Measurements from ENCODE around the gene STUB1.

The STUB1 gene

GRCh38 chr16:692356-693108 is 12.3 kb downstream of the STUB1 start:
- H3K4me3 ChIP-seq (replicated peaks; ENCODE audit: low read depth, low read length), result no peak overlapping the region
- TF ChIP-seq CTCF (IDR thresholded peaks at IDR 0.05; ENCODE audit: low read length, missing control alignments), result no peak
- DNase-seq (ENCODE audit: low read depth), result no peak

- DNase-seq (ENCODE audit: low read depth), result no peak
- TF ChIP-seq CTCF (IDR thresholded peaks at IDR 0.05; ENCODE audit: low read length, missing control alignments), result no peak
- no peak overlapping the region for H3K4me3 ChIP-seq (replicated peaks; ENCODE audit: low read depth, low read length)
Observed at GRCh38 chr16:693364-693763, 13.2 kb downstream of the STUB1 start.

GRCh38 chr16:693766-694165 is 13.6 kb downstream of the STUB1 start:
- no peak for TF ChIP-seq CTCF (IDR thresholded peaks at IDR 0.05; ENCODE audit: low read length, missing control alignments)
- no peak overlapping the region for H3K4me3 ChIP-seq (replicated peaks; ENCODE audit: low read depth, low read length)
- DNase-seq (ENCODE audit: low read depth), result no peak

GRCh38 chr16:694187-694862 is 14.1 kb downstream of the STUB1 start:
- H3K4me3 ChIP-seq (replicated peaks; ENCODE audit: low read depth, low read length), result no peak overlapping the region
- no peak for TF ChIP-seq CTCF (IDR thresholded peaks at IDR 0.05; ENCODE audit: low read length, missing control alignments)
- DNase-seq (ENCODE audit: low read depth), result no peak

GRCh38 chr16:694863-695354 is 14.7 kb downstream of the STUB1 start:
- no peak overlapping the region for H3K4me3 ChIP-seq (replicated peaks; ENCODE audit: low read depth, low read length)
- DNase-seq (ENCODE audit: low read depth), result no peak
- TF ChIP-seq CTCF (IDR thresholded peaks at IDR 0.05; ENCODE audit: low read length, missing control alignments), result no peak

GRCh38 chr16:695355-696089 is 15.3 kb downstream of the STUB1 start:
- TF ChIP-seq CTCF (IDR thresholded peaks at IDR 0.05; ENCODE audit: low read length, missing control alignments), result no peak
- H3K4me3 ChIP-seq (replicated peaks; ENCODE audit: low read depth, low read length), result no peak overlapping the region
- no peak for DNase-seq (ENCODE audit: low read depth)
